Body of pancreas (tissue), 4 donors: Measurements from ENCODE around the gene CDK19.

ENCODE experiments used
- POLR2A ChIP-seq, 3 donors: fragments of 450-650 bp; IDR thresholded peaks; one replicate each; pipeline ENCODE4 v1.6.1; 2016; ENCODE audit warnings: antibody characterized with exemption in 3 of 3, mild to moderate bottlenecking in 2 of 3
- TF ChIP-seq, protein P1 (sequence below), 7 experiments: fragments of 450-650 bp in 4 of 7; fragments of 200-600 bp in 3 of 7; sonication (generic) in 3 of 7; IDR thresholded peaks; one replicate each; pipeline ENCODE4 v1.5.1; 2016 to 2019; ENCODE audit warnings: antibody characterized with exemption in 7 of 7

DNA sequence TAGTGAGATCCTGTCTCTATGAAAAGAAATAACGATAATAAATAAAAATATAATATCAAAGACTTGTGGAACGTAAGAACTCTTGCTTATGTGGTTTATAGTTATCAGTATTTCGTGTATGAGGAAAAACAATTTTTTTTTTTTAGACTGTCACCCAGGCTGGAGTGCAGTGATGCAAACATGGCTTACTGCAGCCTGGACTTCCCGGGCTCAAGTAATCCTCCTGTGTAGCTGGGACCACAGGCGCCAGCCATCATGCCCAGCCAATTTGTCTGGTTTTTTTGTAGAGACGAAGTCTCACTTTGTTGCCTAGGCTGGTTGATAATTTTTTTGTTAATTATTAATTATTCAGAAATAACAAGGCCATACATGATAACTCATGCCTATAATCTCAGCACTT is 18.6 kb upstream of the CDK19 start:
- no peak for TF ChIP-seq POLR2A (IDR thresholded peaks at IDR 0.05)
- TF ChIP-seq, protein P1, sequence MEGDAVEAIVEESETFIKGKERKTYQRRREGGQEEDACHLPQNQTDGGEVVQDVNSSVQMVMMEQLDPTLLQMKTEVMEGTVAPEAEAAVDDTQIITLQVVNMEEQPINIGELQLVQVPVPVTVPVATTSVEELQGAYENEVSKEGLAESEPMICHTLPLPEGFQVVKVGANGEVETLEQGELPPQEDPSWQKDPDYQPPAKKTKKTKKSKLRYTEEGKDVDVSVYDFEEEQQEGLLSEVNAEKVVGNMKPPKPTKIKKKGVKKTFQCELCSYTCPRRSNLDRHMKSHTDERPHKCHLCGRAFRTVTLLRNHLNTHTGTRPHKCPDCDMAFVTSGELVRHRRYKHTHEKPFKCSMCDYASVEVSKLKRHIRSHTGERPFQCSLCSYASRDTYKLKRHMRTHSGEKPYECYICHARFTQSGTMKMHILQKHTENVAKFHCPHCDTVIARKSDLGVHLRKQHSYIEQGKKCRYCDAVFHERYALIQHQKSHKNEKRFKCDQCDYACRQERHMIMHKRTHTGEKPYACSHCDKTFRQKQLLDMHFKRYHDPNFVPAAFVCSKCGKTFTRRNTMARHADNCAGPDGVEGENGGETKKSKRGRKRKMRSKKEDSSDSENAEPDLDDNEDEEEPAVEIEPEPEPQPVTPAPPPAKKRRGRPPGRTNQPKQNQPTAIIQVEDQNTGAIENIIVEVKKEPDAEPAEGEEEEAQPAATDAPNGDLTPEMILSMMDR (IDR thresholded peaks at IDR 0.05) = no peak
